Stimulated activated CD4-positive, alpha-beta T cell treated with anti-CD3 and anti-CD28 coated beads, Interleukin-4, amount 100 ng/mL, for 48 hours (primary cell): ENCODE results near the gene ATP6V0D1.

Source experiments
- DNase-seq, 2 donors: peaks; one replicate each; pipeline ENCODE4 v3.0.0-alpha.2; 2020; ENCODE audit warnings: low read depth in 2 of 2

Gene ATP6V0D1

GRCh38 chr16:67463059-67463458 lies 17.9 kb downstream of the ATP6V0D1 start:
- DNase-seq: no peak

- no peak for DNase-seq
These were observed 18.7 kb downstream of the ATP6V0D1 start for GRCh38 chr16:67462279-67462655.

- no peak for DNase-seq
These were observed 19.2 kb downstream of the ATP6V0D1 start for GRCh38 chr16:67461600-67462278.

- no peak for DNase-seq
These were observed 20.0 kb downstream of the ATP6V0D1 start for GRCh38 chr16:67460961-67461360.

GRCh38 chr16:67460168-67460567 lies 20.8 kb downstream of the ATP6V0D1 start:
- no peak for DNase-seq

GRCh38 chr16:67459861-67460150 lies 21.2 kb downstream of the ATP6V0D1 start:
- no peak for DNase-seq

GRCh38 chr16:67459066-67459860 lies 21.7 kb downstream of the ATP6V0D1 start:
- no peak for DNase-seq

- no peak for DNase-seq
These were observed 22.8 kb downstream of the ATP6V0D1 start for GRCh38 chr16:67458121-67458641.

- no peak for DNase-seq
These were observed 23.3 kb downstream of the ATP6V0D1 start for GRCh38 chr16:67457611-67458010.

GRCh38 chr16:67456391-67457081 lies 24.4 kb downstream of the ATP6V0D1 start:
- DNase-seq: no peak

- no peak for DNase-seq
These were observed 26.1 kb downstream of the ATP6V0D1 start for GRCh38 chr16:67454852-67455251.

GRCh38 chr16:67454104-67454503 lies 26.9 kb downstream of the ATP6V0D1 start:
- no peak for DNase-seq

GRCh38 chr16:67451704-67452435 lies 29.1 kb downstream of the ATP6V0D1 start:
- DNase-seq: no peak

- no peak for DNase-seq
These were observed 29.8 kb downstream of the ATP6V0D1 start for GRCh38 chr16:67451061-67451703.

GRCh38 chr16:67449739-67450138 lies 31.2 kb downstream of the ATP6V0D1 start:
- no peak for DNase-seq

GRCh38 chr16:67449336-67449735 lies 31.6 kb downstream of the ATP6V0D1 start:
- DNase-seq: no peak

- no peak for DNase-seq
These were observed 32.4 kb downstream of the ATP6V0D1 start for GRCh38 chr16:67448580-67448979.

- DNase-seq: peak; percentile 61 to 72
These were observed 33.4 kb downstream of the ATP6V0D1 start for GRCh38 chr16:67447508-67448076.

GRCh38 chr16:67446968-67447507 lies 33.9 kb downstream of the ATP6V0D1 start:
- no peak for DNase-seq
